ENCODE data around the gene AIFM3.

AIFM3 gene

GRCh38 chr22:20960609-20961008, 6.4 kb upstream of the AIFM3 start:
- Histone ChIP-seq H3K4me3 (ENCODE audit: low read depth, low read length) (no peak overlapping the region), H3K36me3 (replicated peaks) (no peaks in the 10 kb centered on the region), H3K27me3 (replicated peaks) (peaks cover 11% of the 10 kb centered on the region), H3K27ac (no peak overlapping the region)
- in situ Hi-C loops (cut with HindIII; ENCODE audit: low pct_ligation_motif_present, low sequenced_read_pairs), result no loop called here
- no peak for TF ChIP-seq CTCF (IDR thresholded peaks at IDR 0.05; ENCODE audit: low read depth, low read length, missing control alignments)
- no peak for DNase-seq

- no peak overlapping the region for H3K27ac ChIP-seq
- no peak for DNase-seq
- H3K27me3 ChIP-seq (replicated peaks), result peaks cover 17% of the 10 kb centered on the region
- TF ChIP-seq CTCF (IDR thresholded peaks at IDR 0.05; ENCODE audit: low read depth, low read length, missing control alignments), result no peak
- H3K4me3 ChIP-seq (ENCODE audit: low read depth, low read length), result no peak overlapping the region
- in situ Hi-C loops (cut with HindIII; ENCODE audit: low pct_ligation_motif_present, low sequenced_read_pairs), result no loop called here
- H3K36me3 ChIP-seq (replicated peaks), result no peaks in the 10 kb centered on the region
These were observed 4.5 kb upstream of the AIFM3 start for GRCh38 chr22:20962491-20962945.

GRCh38 chr22:20963201-20964052, 3.6 kb upstream of the AIFM3 start:
- in situ Hi-C loops (cut with HindIII; ENCODE audit: low pct_ligation_motif_present, low sequenced_read_pairs), result no loop called here
- no peak for TF ChIP-seq CTCF (IDR thresholded peaks at IDR 0.05; ENCODE audit: low read depth, low read length, missing control alignments)

GRCh38 chr22:20964090-20964798, 2.8 kb upstream of the AIFM3 start:
- Histone ChIP-seq H3K27me3 (replicated peaks) (peaks cover 17% of the 10 kb centered on the region), H3K36me3 (replicated peaks) (no peaks in the 10 kb centered on the region), H3K27ac (no peak overlapping the region), H3K4me3 (ENCODE audit: low read depth, low read length) (no peak overlapping the region)
- no peak for TF ChIP-seq CTCF (IDR thresholded peaks at IDR 0.05; ENCODE audit: low read depth, low read length, missing control alignments)
- DNase-seq, result no peak
- in situ Hi-C loops (cut with HindIII; ENCODE audit: low pct_ligation_motif_present, low sequenced_read_pairs), result no loop called here

More at GRCh38 chr22:20963201-20964052, 3.6 kb upstream of the AIFM3 start:
- H3K27ac ChIP-seq, result no peak overlapping the region
- H3K4me3 ChIP-seq (ENCODE audit: low read depth, low read length), result no peak overlapping the region
- H3K27me3 ChIP-seq (replicated peaks), result peaks cover 17% of the 10 kb centered on the region
- no peaks in the 10 kb centered on the region for H3K36me3 ChIP-seq (replicated peaks)
- no peak for DNase-seq

- in situ Hi-C loops (cut with HindIII; ENCODE audit: low pct_ligation_motif_present, low sequenced_read_pairs), result no loop called here
- Histone ChIP-seq H3K27ac (no peak overlapping the region), H3K27me3 (replicated peaks) (peaks cover 17% of the 10 kb centered on the region), H3K36me3 (replicated peaks) (no peaks in the 10 kb centered on the region), H3K4me3 (ENCODE audit: low read depth, low read length) (no peak overlapping the region)
- no peak for DNase-seq
- no peak for TF ChIP-seq CTCF (IDR thresholded peaks at IDR 0.05; ENCODE audit: low read depth, low read length, missing control alignments)
These were observed 2.3 kb upstream of the AIFM3 start for GRCh38 chr22:20964799-20965103.

Measured in brain microvascular endothelial cell (primary cell).